GM23338 (cell line): Measurements from ENCODE around the gene COL9A2. TPM values are rescaled to one million over a fixed set of nuclear protein-coding genes. Genes with fewer than 3 reads are reported as not detected.

Experiments
- ATAC-seq: fragments of 200-7000 bp; cut with Tn5 transposase; 3 replicates; pipeline ENCODE4 v1.9.1; 2020
- DNase-seq: peaks from one replicate; pipeline ENCODE4 v3.0.0-alpha.2; 2015; ENCODE audit warnings: low spot score
- H2AFZ ChIP-seq: fragments of 200-600 bp; sonication (generic); 2 replicates; pipeline ENCODE4 v1.8.0; 2016; ENCODE audit warnings: antibody characterized with exemption, mild to moderate bottlenecking, moderate library complexity
- H3F3A ChIP-seq: fragments of 200-600 bp; sonication (generic); replicated peaks from 2 replicates; pipeline ENCODE4 v1.8.0; 2017; ENCODE audit warnings: antibody characterized with exemption, mixed run types, low read depth
- H3K27ac ChIP-seq: fragments of 200-600 bp; sonication (generic); 2 replicates; pipeline ENCODE4 v1.6.1; 2016; ENCODE audit warnings: low read depth
- H3K27me3 ChIP-seq: fragments of 200-600 bp; sonication (generic); 2 replicates; pipeline ENCODE4 v1.8.0; 2016; ENCODE audit warnings: mild to moderate bottlenecking, mixed run types, moderate library complexity; ENCODE audit not compliant: insufficient read depth
- H3K36me3 ChIP-seq: fragments of 200-600 bp; sonication (generic); 2 replicates; pipeline ENCODE4 v1.8.0; 2016; ENCODE audit warnings: mild to moderate bottlenecking; ENCODE audit not compliant: insufficient read depth
- H3K4me1 ChIP-seq: fragments of 200-600 bp; sonication (generic); 2 replicates; pipeline ENCODE4 v1.8.0; 2016; ENCODE audit warnings: mild to moderate bottlenecking, moderate library complexity; ENCODE audit not compliant: insufficient read depth
- H3K4me2 ChIP-seq: fragments of 200-600 bp; sonication (generic); 2 replicates; pipeline ENCODE4 v1.7.1; 2017; ENCODE audit warnings: mixed run types
- H3K4me3 ChIP-seq: fragments of 200-600 bp; sonication (generic); 2 replicates; pipeline ENCODE4 v1.6.1; 2016; ENCODE audit warnings: mixed run types
- H3K79me2 ChIP-seq: fragments of 200-600 bp; sonication (generic); replicated peaks from 2 replicates; pipeline ENCODE4 v1.8.0; 2017; ENCODE audit warnings: mild to moderate bottlenecking; ENCODE audit not compliant: insufficient read depth
- H3K9me2 ChIP-seq: fragments of 200-600 bp; sonication (generic); 2 replicates; pipeline ENCODE4 v1.8.0; 2017; ENCODE audit not compliant: insufficient read depth
- H4K20me1 ChIP-seq: fragments of 200-600 bp; sonication (generic); replicated peaks from 2 replicates; pipeline ENCODE4 v1.8.0; 2017; ENCODE audit warnings: mild to moderate bottlenecking; ENCODE audit not compliant: insufficient read depth
- H3K27ac Mint-ChIP-seq: 2 replicates; pipeline ENCODE4 v1.8.0; 2020; ENCODE audit warnings: inconsistent platforms, mild to moderate bottlenecking, moderate library complexity, mixed read lengths
- H3K27me3 Mint-ChIP-seq: 3 replicates; pipeline ENCODE4 v1.8.0; 2022; ENCODE audit warnings: low read depth, mild to moderate bottlenecking, moderate library complexity, mixed read lengths, inconsistent platforms; ENCODE audit not compliant: insufficient read depth, poor library complexity
- H3K36me3 Mint-ChIP-seq: 3 replicates; pipeline ENCODE4 v1.8.0; 2021; ENCODE audit warnings: low read depth, mild to moderate bottlenecking, inconsistent platforms, moderate library complexity, mixed read lengths
- H3K4me1 Mint-ChIP-seq: 3 replicates; pipeline ENCODE4 v1.8.0; 2020; ENCODE audit warnings: mild to moderate bottlenecking, inconsistent platforms, mixed read lengths
- H3K4me3 Mint-ChIP-seq: 3 replicates; pipeline ENCODE4 v1.8.0; 2021; ENCODE audit warnings: moderate library complexity, mild to moderate bottlenecking, inconsistent platforms, mixed read lengths
- H3K9me3 Mint-ChIP-seq: 3 replicates; pipeline ENCODE4 v1.8.0; 2020; ENCODE audit warnings: moderate library complexity, mild to moderate bottlenecking, inconsistent platforms, mixed read lengths
- CTCF ChIP-seq, 2 experiments: fragments of 200-600 bp in 1 of 2; sonication (generic) in 1 of 2; conservative IDR thresholded peaks; 2 replicates each; pipeline versions ENCODE4 v1.5.1 to v1.6.1; 2016 to 2017; ENCODE audit warnings: antibody characterized with exemption in 2 of 2, low read depth in 2 of 2, mild to moderate bottlenecking in 2 of 2, moderate library complexity in 1 of 2
- EZH2phosphoT487 ChIP-seq: fragments of 200-600 bp; sonication (generic); IDR thresholded peaks from one replicate; pipeline ENCODE4 v1.8.1; 2018; ENCODE audit warnings: antibody characterized with exemption; ENCODE audit not compliant: unreplicated experiment
- JUNB ChIP-seq: IDR thresholded peaks from one replicate; pipeline ENCODE4 v1.6.1; 2016; ENCODE audit warnings: antibody characterized with exemption; ENCODE audit not compliant: unreplicated experiment
- STAT1 ChIP-seq: IDR thresholded peaks from one replicate; pipeline ENCODE4 v1.6.1; 2016; ENCODE audit warnings: antibody characterized with exemption; ENCODE audit not compliant: unreplicated experiment
- polyA plus RNA-seq: library from polyadenylated mRNA; unstranded; fragments of >200 nt; fragmentation: Nextera tagmentation; extraction: Ambion mirVana; gene quantifications from 2 replicates; pipeline ENCODE4 v1.2.1, GENCODE V29; 2016
- total RNA-seq: library from RNA; depleted of rRNA; stranded (reverse); fragments of >200 nt; shearing (Covaris generic); gene quantifications from 2 replicates; pipeline ENCODE4 v1.2.3, GENCODE V29; 2014
- TF ChIP-seq, protein P1 (sequence below): fragments of 250-450 bp; sonication (Bioruptor Pico); IDR thresholded peaks from 2 replicates; pipeline ENCODE4 v1.5.0; 2020; ENCODE audit warnings: mild to moderate bottlenecking, moderate library complexity

COL9A2 gene
- total and polyA plus RNA-seq, 2 experiments from 2014 or later: 2.6 to 2.8 TPM

DNA sequence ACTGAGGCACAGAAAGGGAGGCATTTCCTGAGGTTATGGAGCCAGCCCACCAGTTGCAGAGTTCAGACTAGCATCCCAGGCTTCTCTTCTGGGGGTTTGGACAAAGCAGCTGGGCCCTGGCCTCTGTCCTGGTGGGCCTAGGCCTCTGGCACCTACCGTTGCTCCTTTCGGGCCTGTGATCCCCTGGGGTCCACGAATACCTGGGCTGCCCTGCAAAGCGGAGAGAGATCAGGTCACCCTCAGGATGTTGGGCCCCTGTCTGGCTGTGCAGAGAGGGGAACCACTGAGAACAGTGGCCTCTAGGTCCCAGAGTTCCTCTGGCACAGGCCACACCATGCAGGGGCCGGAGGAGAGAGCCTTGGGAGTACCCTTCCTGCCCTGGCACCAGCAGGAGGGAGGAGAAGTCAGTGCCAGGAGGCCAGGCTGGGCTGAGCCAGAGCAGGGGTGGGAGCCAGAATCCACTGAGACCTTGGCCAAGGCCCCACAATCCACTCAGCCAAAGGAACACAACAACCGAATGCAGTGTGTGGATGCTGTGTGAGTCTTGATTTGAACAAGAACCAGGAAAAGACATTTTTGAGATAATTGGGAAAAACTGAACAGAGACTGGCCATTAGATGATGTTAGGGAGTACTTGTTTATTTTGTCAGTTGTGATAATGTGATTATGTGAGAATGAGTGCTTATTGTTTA is 8.9 kb downstream of the COL9A2 start (continued):
- TF ChIP-seq, protein P1, sequence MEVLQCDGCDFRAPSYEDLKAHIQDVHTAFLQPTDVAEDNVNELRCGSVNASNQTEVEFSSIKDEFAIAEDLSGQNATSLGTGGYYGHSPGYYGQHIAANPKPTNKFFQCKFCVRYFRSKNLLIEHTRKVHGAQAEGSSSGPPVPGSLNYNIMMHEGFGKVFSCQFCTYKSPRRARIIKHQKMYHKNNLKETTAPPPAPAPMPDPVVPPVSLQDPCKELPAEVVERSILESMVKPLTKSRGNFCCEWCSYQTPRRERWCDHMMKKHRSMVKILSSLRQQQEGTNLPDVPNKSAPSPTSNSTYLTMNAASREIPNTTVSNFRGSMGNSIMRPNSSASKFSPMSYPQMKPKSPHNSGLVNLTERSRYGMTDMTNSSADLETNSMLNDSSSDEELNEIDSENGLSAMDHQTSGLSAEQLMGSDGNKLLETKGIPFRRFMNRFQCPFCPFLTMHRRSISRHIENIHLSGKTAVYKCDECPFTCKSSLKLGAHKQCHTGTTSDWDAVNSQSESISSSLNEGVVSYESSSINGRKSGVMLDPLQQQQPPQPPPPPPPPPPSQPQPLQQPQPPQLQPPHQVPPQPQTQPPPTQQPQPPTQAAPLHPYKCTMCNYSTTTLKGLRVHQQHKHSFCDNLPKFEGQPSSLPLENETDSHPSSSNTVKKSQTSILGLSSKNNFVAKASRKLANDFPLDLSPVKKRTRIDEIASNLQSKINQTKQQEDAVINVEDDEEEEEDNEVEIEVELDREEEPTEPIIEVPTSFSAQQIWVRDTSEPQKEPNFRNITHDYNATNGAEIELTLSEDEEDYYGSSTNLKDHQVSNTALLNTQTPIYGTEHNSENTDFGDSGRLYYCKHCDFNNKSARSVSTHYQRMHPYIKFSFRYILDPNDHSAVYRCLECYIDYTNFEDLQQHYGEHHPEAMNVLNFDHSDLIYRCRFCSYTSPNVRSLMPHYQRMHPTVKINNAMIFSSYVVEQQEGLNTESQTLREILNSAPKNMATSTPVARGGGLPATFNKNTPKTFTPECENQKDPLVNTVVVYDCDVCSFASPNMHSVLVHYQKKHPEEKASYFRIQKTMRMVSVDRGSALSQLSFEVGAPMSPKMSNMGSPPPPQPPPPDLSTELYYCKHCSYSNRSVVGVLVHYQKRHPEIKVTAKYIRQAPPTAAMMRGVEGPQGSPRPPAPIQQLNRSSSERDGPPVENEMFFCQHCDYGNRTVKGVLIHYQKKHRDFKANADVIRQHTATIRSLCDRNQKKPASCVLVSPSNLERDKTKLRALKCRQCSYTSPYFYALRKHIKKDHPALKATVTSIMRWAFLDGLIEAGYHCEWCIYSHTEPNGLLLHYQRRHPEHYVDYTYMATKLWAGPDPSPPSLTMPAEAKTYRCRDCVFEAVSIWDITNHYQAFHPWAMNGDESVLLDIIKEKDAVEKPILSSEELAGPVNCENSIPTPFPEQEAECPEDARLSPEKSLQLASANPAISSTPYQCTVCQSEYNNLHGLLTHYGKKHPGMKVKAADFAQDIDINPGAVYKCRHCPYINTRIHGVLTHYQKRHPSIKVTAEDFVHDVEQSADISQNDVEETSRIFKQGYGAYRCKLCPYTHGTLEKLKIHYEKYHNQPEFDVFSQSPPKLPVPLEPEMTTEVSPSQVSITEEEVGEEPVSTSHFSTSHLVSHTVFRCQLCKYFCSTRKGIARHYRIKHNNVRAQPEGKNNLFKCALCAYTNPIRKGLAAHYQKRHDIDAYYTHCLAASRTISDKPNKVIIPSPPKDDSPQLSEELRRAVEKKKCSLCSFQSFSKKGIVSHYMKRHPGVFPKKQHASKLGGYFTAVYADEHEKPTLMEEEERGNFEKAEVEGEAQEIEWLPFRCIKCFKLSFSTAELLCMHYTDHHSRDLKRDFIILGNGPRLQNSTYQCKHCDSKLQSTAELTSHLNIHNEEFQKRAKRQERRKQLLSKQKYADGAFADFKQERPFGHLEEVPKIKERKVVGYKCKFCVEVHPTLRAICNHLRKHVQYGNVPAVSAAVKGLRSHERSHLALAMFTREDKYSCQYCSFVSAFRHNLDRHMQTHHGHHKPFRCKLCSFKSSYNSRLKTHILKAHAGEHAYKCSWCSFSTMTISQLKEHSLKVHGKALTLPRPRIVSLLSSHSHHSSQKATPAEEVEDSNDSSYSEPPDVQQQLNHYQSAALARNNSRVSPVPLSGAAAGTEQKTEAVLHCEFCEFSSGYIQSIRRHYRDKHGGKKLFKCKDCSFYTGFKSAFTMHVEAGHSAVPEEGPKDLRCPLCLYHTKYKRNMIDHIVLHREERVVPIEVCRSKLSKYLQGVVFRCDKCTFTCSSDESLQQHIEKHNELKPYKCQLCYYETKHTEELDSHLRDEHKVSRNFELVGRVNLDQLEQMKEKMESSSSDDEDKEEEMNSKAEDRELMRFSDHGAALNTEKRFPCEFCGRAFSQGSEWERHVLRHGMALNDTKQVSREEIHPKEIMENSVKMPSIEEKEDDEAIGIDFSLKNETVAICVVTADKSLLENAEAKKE: no peak

DNA sequence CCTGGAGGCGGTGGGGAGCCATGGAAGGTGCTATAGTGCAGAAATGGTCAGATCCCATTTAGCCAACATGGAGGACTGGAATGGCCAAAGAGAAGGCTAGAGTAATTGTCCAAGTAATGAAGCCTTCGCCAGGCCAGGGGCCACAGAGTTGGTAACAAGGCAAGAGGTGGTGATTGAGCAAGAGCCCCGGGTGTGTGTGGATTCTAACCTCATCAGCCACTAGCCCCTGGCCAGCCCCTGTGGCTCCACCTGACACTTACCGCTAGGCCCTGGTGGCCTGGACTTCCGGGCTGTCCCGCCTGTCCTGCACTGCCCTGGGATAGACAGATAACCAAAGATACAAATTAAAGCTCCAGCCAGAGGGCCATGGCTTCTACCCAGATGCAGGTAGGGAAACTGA is 9.9 kb downstream of the COL9A2 start:
- ATAC-seq (no peak), DNase-seq (no peak)
- TF ChIP-seq JUNB (no peak), STAT1 (no peak), EZH2phosphoT487 (no peak), CTCF (conservative IDR thresholded peaks at IDR 0.05; ENCODE audit: low read depth in 2 of 2) (no peak)
- H3K36me3 ChIP-seq: no peaks in the 10 kb centered on the region
- no peaks in the 10 kb centered on the region for H3K79me2 ChIP-seq
- Mint-ChIP-seq H3K27ac (no peak overlapping the region), H3K36me3 (no peaks in the 10 kb centered on the region), H3K4me1 (no peaks in the 10 kb centered on the region), H3K27me3 (peaks cover 16% of the 10 kb centered on the region), H3K4me3 (no peak overlapping the region), H3K9me3 (no peaks in the 10 kb centered on the region)
- no peak overlapping the region for H3K4me3 ChIP-seq
- H4K20me1 ChIP-seq: no peaks in the 10 kb centered on the region
- H2AFZ ChIP-seq: no peak overlapping the region
- no peaks in the 10 kb centered on the region; the same call in 1 of the 2 replicates for H3K4me1 ChIP-seq
- no peaks in the 10 kb centered on the region for H3F3A ChIP-seq
- H3K9me2 ChIP-seq: no peaks in the 10 kb centered on the region
- H3K27ac ChIP-seq: no peak overlapping the region
- H3K4me2 ChIP-seq: no peak overlapping the region
- peaks cover 29% of the 10 kb centered on the region for H3K27me3 ChIP-seq
